Posterior cingulate gyrus (tissue), 11 donors: ENCODE data around the gene ARHGAP44.

Source experiments
- DNase-seq, 10 donors: peaks; one replicate each; pipeline versions ENCODE4 v3.0.0 to v3.0.0-alpha.2; 2020 to 2021; ENCODE audit warnings: mixed read lengths in 3 of 10
- intact Hi-C: fragments of 100-400 bp; cut with DNase I; formaldehyde crosslinking; loops from one replicate; pipeline ENCODE4 v1.15.1; 2023

Gene ARHGAP44, protein sequence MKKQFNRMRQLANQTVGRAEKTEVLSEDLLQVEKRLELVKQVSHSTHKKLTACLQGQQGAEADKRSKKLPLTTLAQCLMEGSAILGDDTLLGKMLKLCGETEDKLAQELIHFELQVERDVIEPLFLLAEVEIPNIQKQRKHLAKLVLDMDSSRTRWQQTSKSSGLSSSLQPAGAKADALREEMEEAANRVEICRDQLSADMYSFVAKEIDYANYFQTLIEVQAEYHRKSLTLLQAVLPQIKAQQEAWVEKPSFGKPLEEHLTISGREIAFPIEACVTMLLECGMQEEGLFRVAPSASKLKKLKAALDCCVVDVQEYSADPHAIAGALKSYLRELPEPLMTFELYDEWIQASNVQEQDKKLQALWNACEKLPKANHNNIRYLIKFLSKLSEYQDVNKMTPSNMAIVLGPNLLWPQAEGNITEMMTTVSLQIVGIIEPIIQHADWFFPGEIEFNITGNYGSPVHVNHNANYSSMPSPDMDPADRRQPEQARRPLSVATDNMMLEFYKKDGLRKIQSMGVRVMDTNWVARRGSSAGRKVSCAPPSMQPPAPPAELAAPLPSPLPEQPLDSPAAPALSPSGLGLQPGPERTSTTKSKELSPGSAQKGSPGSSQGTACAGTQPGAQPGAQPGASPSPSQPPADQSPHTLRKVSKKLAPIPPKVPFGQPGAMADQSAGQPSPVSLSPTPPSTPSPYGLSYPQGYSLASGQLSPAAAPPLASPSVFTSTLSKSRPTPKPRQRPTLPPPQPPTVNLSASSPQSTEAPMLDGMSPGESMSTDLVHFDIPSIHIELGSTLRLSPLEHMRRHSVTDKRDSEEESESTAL

DNA sequence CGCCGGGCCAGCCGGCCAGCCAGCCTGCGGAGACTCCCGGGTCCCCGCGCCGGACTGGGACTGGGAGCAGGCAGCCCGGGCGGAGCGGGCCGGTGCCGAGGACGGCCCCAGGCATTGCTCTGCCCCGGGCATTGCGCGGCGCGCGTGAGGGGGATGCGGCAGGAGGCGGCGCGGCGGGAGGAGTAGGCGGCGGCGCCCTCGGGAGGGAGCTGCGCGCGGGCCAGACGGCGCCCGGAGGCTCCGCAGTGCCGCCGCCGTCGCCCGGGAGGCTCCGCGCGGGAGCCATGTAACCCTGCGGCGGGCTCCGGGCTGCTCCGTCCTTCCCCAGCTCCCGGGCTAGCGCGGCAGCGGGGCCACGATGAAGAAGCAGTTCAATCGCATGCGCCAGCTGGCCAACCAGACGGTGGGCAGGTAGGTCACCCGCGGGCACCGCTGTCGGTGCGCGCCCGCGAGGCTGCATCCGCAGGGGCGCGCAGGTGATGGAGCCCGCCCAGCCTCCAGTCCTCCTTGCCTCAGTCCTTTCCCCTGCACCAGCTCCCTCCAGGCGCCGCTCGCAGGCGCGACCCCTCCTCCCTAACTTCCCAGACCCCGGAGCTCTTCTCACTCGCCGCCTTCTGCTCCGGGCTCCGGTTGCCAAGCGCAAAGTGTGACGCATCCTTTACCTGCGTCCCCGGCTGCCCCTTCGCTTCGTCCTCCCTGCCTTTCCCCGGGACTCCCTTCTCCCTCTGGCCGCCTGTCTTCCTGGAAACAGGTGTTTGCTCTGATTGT, at the start of gene ARHGAP44:
Gene ARHGAP44, plus strand, starts transcription at position 18 of the 768 bp plus-strand sequence. Its CDS starts 341 bp downstream, at position 359.
- peak in 6 of 10 donors; percentile 17 to 81 (median 69) for DNase-seq
- intact Hi-C loops, result no loop called here

DNA sequence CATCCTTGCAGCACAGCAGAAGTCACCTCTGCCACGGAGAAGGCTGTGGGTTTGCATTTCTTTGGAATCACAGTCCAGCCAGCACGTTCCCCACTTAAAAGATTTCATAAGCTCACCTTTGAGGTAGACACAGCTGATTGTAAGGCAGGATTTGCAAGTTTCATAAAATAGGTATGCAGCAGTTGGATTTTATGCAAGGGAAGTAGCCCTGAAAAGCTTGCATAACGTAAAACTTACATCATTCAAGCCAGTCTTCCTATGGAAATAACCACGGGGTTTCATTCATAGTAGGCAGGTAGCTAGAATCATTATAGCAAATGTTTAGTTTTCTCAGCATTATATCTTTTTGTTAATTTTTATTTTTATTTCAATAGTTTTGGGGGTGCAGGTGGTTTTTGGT, 49.8 kb upstream of the ARHGAP44 start:
- intact Hi-C loops, result no loop called here

GRCh38 chr17:12743046-12743445, 46.3 kb upstream of the ARHGAP44 start:
- intact Hi-C loops, result no loop called here

More for the DNA sequence above, 49.8 kb upstream of the ARHGAP44 start:
- DNase-seq, result no peak

GRCh38 chr17:12744298-12744697, 45.0 kb upstream of the ARHGAP44 start:
- DNase-seq, result no peak
- intact Hi-C loops, result no loop called here

More at GRCh38 chr17:12743046-12743445, 46.3 kb upstream of the ARHGAP44 start:
- DNase-seq, result no peak

DNA sequence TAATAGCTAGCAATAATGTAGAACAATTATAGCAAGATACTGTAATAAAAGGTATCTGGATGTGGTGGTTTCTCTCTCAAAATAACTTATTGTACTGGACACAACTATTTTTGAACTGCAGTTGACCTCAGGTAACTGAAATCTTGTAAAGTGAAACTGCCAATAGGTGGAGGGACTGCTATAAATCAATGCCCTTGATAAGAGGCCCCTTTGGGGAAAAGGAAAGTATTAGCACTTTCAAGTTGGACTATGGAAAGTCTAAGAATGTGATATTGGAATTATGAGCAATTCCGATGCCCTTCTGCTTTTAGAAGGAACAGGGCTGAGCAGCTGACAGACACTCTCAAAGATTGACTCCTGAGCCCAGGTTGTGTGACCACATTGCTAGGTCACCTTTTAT, 44.5 kb upstream of the ARHGAP44 start:
- DNase-seq, result no peak
- intact Hi-C loops, result no loop called here

- DNase-seq, result no peak
- intact Hi-C loops, result no loop called here
Measured at GRCh38 chr17:12745486-12745885, 43.8 kb upstream of the ARHGAP44 start.

- intact Hi-C loops, result no loop called here
- DNase-seq, result no peak
Measured at GRCh38 chr17:12756786-12757185, 32.5 kb upstream of the ARHGAP44 start.

DNA sequence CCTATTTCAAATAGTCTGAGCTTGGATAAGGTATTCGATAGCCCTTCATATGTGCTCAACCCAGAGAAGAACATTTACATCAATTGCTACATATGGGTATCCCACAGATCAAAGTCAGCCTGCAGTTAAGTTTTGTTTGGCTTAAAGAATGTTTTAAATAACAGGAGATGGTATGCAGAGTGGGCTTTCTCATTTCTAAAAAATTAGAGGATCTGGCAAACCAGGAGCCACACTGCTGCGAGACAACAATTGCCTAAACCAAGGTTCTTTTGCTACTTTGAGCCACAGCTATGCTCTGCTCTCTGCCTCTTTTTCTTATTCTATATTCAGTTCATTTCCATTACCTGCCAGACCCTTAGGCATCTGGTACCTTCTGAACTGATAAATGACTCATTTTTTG, 30.2 kb upstream of the ARHGAP44 start:
- intact Hi-C loops, result no loop called here

DNA sequence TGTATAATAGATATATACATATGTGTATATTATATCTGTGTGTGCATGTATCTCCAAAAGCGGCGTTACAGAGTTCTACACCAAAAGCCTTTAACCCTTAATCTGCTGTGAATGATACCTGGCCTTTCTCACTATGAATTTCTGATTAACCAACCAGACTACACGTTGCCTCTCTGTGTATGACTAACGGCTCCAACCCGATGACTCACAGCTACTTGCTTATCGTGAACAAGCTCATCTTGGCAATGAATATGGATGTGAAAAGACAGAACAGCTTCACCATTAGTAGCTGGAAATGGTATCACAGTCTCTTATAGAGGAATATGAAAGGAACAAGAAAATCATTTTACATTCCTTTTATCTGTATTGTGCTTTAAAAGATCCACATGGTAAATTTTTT, 23.8 kb upstream of the ARHGAP44 start:
- DNase-seq, result peak in 4 of 10 donors; percentile 8 to 73 (median 45)
- intact Hi-C loops, result no loop called here

More for the DNA sequence above, 30.2 kb upstream of the ARHGAP44 start:
- DNase-seq, result no peak

- intact Hi-C loops, result no loop called here
- DNase-seq, result no peak
Measured at GRCh38 chr17:12768255-12768654, 21.0 kb upstream of the ARHGAP44 start.

- intact Hi-C loops, result no loop called here
Measured at GRCh38 chr17:12769981-12770380, 19.3 kb upstream of the ARHGAP44 start.

DNA sequence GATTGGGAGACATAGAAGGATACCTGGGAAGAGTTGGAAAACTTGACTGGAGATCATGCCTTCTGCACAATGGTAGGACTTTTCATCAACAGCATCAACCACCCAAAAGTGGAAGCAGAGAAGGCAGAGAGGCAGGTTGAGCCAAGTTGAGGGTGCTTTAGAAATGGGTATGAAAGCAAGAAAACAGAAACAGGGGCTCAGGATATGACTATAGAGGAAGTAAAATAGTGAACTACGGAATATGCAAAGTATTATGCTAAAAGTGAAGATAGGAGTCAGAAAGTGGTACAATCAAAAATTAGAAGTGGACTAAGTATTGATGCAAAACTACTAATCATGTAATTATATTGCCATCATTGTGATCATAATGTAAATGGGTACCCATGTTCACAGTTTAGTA, 16.1 kb upstream of the ARHGAP44 start:
- DNase-seq, result no peak
- intact Hi-C loops, result no loop called here

More at GRCh38 chr17:12769981-12770380, 19.3 kb upstream of the ARHGAP44 start:
- no peak for DNase-seq

- peak in 8 of 10 donors; percentile 55 to 96 (median 71) for DNase-seq
Measured at GRCh38 chr17:12789075-12789480, 220 bp upstream of the ARHGAP44 start.

GRCh38 chr17:12790249-12791106, 1.2 kb downstream of the ARHGAP44 start:
- intact Hi-C loops, result no loop called here
- peak in 3 of 10 donors; percentile 9 to 83 (median 76) for DNase-seq

More at GRCh38 chr17:12789075-12789480, 220 bp upstream of the ARHGAP44 start:
- intact Hi-C loops, result no loop called here

GRCh38 chr17:12794919-12795532, 5.7 kb downstream of the ARHGAP44 start:
- DNase-seq, result no peak
- intact Hi-C loops, result no loop called here

DNA sequence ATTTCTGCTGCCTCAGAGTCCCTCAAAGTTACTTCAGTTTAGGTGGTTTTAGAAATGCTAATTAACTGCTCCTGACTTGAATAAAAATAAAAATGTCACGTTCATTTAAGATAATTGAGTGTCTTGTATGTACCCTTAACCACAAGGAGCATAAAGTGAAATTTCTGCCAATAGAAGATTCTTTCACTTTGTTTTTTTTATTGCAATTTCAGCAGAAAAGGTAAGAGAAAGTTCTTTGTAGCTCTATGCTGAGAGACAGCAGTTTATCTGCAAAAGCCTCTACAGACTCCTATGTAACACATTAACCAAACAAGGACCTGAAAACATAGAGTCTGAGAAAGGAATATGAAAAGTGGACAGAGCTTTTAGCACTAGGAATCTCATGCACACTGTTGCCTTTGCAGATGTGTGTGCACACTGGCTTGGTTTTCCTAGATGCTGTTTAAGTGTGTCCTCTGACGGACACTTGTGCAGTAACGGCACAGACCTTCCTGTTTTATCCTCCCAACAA, 11.6 kb downstream of the ARHGAP44 start:
- intact Hi-C loops, result no loop called here
- DNase-seq, result no peak

DNA sequence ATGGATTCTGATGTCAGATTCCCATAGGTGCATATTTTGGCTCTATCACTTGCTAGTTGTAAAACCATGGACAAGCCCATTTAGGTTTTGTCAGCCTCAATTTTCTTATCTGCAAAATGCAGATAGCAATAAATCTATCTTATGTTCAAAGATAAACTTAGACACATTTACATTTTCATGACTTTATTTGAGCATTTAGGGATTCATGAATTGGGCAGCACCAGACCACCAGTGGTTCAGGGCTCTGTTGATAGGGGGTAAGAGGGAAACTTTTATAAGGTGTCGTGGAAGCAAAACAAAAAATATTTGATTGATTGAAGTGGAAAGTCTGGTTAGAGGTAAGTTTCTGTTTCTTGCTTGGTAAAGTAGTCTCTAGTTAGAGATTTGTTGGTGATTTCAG, 17.3 kb downstream of the ARHGAP44 start:
- intact Hi-C loops, result no loop called here
- no peak for DNase-seq

GRCh38 chr17:12808723-12809122, 19.4 kb downstream of the ARHGAP44 start:
- intact Hi-C loops, result no loop called here
- no peak for DNase-seq

DNA sequence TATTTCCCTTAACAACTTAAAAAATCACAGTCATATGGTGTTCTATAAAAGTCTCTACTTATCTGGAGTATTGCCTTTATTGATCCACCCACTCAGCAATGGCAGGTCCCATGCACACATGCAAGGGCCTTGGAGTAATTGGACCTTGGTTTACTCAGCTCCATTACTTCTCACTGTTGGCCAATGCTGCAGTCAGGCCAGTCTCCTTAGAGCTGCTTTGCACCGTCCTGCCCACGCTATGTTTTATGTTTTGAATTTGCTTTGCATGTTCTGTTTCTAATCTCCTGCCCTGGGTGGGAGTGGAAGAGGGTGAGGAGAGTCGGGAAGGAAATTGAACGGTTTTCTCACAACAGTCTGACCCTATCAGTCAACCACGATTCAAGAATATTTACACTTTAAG, 23.6 kb downstream of the ARHGAP44 start:
- intact Hi-C loops, result no loop called here
- DNase-seq, result peak in 1 of 10 donors; percentile 39
